ENCODE measurements around the gene ZKSCAN7.

DNA sequence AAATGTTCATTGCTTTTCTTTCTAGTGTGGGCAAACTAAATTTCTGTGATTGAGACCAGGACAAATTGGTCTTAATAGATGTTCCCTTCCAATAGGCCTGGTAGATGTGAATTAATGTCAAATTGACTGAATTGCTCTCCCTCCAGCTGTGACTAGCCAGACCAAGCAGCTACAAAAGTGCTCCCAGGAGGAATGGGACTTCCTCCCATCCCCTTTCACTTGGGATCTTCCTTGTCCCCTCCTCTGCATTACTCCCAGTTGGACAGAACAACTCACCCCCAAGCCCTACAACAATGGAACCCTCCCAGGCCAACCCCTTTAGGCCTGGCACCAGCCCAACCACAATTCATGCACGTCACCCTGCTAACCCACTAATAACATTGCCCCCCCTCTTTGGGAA lies 19.6 kb upstream of the ZKSCAN7 start:
- TF ChIP-seq, protein P1, sequence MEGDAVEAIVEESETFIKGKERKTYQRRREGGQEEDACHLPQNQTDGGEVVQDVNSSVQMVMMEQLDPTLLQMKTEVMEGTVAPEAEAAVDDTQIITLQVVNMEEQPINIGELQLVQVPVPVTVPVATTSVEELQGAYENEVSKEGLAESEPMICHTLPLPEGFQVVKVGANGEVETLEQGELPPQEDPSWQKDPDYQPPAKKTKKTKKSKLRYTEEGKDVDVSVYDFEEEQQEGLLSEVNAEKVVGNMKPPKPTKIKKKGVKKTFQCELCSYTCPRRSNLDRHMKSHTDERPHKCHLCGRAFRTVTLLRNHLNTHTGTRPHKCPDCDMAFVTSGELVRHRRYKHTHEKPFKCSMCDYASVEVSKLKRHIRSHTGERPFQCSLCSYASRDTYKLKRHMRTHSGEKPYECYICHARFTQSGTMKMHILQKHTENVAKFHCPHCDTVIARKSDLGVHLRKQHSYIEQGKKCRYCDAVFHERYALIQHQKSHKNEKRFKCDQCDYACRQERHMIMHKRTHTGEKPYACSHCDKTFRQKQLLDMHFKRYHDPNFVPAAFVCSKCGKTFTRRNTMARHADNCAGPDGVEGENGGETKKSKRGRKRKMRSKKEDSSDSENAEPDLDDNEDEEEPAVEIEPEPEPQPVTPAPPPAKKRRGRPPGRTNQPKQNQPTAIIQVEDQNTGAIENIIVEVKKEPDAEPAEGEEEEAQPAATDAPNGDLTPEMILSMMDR (IDR thresholded peaks at IDR 0.05) = no peak
- TF ChIP-seq POLR2A (IDR thresholded peaks at IDR 0.05) = no peak

Data from upper lobe of left lung (tissue), 4 donors.